Hindlimb muscle (tissue), 1 donor: Measurements from ENCODE around the gene IMMP1L. TPM values are rescaled to one million over a fixed set of nuclear protein-coding genes. Genes with fewer than 3 reads are reported as not detected.

Source experiments
- DNase-seq: peaks from one replicate; pipeline ENCODE4 v3.0.0-alpha.2; 2013
- polyA plus RNA-seq: library from polyadenylated mRNA; unstranded; fragments of 120-200 nt; gene quantifications from one replicate; pipeline ENCODE4 v1.2.1, GENCODE V29; 2013; ENCODE audit not compliant: insufficient read length

The IMMP1L gene
- polyA plus RNA-seq, 1 donor, result 20.5 TPM

DNA sequence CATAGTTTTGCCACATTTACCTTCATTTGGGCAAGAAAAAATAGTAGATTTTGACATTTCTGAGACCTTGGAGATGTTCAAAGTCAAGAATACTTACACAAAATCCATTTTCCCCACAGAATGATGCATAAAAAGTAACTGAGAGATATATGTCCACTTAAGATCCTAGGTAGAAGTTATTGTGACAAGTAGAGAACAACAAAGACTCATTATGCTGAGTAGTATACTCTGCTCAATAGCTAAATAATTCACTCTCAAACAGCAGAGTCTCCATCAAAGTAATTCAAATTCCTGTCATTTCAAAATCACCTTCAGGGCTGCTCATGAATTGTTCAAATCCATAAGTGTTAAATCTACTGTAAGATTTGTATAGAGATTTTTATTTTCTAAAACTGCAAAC is 35.3 kb downstream of the IMMP1L start:
- no peak for DNase-seq

DNA sequence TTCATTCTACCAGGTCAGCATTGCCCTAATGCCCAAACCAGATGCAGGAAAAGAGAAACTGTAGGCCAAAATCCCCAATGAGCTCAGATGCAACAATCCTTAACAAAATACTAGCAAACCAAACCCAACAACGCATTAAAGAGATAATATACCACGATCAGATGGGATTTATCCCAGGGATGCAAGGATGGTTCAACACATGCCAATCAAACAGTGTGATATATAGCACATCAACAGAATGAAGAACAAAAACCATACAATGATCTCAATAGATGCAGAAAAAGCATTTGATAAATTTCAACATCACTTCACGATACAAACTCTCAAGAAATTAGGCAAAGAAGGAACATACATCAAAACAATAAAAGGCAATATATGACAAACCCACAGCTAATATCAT is 45.0 kb downstream of the IMMP1L start:
- no peak for DNase-seq

DNA sequence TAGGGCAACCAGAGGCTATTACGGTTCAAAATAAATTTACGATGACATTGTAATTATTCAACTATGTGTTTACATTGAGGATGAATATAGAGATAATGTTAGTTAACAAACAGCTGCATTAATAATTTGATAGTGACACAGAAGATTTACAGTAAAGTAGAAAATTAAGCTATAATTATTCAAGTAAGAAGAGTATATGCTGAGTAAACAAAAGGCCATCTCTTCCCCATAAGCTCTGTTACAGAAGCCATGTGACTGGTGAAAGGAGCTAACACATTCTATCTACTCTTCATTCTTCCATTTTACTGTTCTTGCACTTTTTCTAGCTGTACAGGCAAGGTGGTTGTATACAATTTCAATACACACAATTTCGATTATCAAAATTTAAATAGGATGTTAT is 54.2 kb downstream of the IMMP1L start:
- no peak for DNase-seq

DNA sequence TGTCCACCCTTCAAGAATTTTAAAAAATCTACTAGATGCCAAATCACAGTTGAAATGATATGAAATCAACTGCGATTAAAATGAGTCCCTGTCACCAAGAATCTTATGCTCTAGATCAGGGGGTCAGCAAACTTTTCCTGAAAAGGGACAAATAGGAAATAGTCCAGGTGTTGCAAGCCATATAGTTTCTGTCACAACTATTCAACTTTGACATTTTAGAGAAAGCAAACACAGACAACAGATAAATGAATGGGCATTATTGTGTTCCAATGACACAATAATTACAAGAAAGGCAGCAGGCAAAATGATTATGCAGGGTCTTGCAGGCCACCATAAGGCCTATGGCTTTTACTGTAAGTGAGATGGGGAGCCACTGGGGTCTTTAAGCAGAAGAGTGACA is 58.6 kb downstream of the IMMP1L start:
- DNase-seq, result no peak

DNA sequence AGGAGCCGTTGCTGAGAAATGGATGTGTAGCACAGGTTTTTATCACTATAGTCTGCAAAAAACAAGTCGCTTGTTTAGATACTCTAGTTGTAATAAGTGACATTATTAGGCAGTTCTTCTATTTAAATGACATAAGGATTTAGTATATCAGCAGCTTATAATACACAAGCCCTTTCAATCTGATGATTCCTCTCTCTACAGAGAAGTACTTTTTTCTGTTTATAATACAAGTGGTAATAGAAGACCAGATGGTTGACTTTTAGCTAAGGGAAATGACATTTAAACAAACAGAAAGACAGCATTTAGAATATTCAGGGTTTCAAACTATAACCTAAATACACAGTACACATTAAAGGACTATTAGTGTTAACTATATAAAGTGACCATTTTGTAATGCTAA is 60.4 kb downstream of the IMMP1L start:
- DNase-seq, result no peak

DNA sequence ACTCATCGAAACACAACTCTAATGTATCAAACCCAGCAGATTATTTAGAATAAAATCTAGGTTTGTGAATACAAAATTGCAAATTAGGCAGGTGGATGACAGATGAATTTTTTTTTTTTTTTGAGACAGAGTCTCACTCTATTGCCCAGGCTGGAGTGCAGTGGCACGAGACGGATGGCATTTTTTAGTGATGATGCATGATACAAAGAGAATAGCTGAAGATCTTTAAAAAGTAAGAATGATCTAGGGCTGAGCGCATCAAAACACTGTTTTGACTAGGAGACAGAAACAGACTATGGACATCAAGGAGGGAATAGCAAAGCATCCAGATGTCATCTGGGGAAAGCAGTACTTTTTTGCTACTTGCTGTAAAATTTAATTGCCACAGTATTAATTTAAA is 63.8 kb downstream of the IMMP1L start:
- no peak for DNase-seq

DNA sequence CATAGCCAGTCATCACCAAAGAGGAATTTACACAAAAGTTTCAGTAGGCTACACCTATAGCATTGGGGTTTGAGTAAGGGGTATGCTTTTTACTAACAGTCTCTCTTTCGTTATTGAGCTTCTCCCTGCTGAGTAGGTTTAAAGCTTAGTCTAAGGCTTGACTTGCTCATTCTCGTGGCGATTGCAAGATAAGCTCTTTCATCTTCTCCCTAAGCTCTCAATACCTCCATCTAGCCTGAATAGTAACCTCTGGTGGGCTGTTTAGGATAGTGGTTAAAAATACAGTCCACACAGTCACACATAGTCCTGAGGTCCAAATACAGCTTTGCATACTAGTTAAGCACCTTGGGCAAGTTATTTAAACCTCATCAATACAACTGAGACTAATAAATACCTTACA is 65.6 kb downstream of the IMMP1L start:
- no peak for DNase-seq

DNA sequence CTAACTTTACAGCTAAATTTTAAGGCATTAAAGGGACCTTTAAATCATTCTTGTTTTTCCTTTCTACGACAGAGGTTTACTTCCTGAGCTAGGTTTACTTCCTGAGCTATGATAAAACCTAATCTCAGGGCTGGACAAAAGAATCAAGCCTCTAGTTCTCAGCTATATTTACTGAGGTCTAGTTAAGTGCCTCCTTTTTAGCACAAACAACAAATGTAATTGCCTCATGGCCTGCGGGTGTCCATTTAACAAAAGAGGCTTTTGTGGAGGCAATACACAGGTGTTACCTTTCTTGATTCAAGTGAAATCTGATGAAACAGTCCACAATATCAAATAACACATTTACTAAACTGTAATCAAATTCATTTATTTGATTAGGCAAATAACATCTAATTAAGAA is 67.3 kb downstream of the IMMP1L start:
- DNase-seq, result no peak

DNA sequence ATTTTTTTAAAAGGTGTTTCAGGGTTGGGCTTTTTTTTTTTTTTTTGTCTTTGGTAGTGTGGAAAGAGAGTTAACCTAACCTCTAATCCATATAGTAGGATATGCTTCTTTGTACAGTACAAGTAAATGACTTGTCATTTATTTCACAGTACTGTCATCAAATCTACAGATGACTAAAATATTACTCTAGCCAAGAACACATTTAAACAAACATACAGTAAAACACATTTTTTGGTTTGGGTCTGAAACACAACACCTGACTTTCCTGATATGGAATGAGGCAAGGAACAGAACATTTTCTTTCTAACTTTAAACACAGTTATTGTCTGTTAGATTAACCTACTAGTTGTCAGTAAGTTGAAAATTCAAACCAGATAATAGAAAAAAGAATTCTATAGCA is 68.1 kb downstream of the IMMP1L start:
- no peak for DNase-seq

DNA sequence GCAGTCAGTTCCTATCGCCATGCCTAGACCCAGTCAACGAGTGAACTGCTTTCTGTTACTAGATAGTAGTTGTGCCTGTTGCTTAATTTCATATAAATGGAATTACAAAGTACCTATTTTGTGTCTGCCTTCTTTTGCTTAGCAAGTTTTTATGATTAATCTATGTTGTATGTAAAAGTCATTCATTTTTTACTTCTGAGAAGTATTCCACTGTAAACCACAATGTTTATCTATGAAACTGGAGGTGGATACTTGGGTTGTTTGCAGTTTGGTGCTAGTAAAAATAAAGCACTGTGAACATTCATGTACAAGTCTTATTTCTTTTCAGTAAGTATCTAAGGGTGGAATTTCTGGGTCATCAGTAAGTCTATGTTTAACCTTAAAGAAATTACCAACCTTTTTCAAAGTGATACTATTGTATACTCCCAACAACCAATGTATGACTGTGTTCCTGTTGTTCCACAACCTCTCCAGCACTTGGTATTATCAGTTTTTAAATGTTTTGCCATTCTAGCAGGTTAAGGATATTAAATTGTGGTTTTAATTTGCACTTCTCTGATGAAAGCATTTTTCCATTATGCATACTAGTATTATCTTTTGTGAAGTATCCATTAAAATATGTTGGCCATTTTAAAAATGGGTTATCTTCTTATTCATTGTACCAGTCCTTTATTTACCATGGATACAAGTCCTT is 71.5 kb downstream of the IMMP1L start:
- no peak for DNase-seq

DNA sequence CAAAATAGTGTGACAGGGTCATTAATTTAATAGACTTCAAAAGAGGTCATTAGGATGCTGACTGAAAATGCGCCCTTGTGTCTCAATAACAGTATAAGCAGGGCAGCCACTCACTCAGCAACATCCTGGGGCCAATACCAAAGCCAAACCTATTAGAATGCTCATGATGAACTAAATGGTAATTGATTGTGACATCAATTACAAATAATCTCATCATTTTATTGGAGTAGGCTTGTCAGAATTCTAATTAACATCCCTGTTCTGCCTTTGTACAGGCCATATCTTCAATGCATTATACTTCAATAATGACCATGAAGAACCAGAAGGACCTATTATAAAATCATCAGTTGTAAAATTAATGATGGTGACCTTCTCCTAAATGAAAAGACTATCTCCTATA is 75.6 kb downstream of the IMMP1L start:
- no peak for DNase-seq

DNA sequence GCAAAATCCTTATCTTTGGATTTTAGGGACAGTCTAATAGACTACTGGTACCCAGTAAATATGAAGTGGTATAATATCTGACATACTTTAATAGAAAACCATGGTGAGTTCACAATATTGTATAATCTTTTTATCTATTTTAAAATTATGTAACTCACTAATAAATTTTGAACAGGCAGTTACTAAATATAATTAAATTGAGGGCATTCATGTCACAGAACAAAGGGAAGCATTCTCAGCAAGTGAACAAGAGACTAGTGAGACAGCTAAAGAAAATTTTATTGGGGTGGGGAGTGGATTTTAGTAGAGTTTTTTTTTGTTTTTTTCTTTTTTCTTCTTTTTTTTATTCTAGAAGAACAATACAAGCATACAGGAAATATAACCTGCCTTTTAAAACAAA is 84.8 kb downstream of the IMMP1L start:
- no peak for DNase-seq

DNA sequence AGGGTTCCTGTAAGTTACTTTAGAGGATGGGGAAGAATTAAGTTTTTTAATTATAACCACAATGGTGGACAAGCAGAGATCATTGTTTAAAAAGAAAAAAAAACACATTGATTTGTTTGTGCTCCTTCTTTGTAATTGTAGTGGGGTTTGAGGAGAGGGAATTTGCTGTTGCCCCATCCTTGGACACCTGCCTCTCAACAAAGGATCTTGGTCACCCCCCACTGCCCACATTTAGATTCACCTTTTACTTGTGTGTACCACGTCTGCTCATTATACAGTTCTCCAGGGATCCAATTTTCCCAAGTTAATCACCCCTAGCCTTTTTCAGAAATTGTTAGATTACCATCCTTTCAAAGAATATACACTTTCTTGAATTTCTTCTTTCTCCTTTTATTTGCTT is 86.7 kb downstream of the IMMP1L start:
- no peak for DNase-seq

DNA sequence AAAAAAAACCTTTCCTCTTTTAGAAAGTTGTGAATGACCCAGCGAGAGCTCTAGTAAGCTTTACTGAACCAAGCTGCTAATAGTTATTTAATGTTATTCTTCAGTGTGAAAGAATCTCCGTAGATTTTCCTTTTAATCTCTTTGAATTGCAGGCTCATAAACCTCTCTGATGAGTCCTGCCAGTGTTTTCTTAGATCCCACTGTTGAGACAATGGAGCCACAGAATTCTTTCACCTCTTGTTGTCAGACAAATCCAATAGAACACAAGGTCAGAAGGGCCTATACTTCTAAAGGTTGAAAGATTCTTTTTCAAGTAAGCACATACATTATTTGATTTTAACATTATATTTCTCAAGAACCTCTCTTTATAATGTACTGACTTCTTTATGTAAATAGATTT is 87.6 kb downstream of the IMMP1L start:
- no peak for DNase-seq

DNA sequence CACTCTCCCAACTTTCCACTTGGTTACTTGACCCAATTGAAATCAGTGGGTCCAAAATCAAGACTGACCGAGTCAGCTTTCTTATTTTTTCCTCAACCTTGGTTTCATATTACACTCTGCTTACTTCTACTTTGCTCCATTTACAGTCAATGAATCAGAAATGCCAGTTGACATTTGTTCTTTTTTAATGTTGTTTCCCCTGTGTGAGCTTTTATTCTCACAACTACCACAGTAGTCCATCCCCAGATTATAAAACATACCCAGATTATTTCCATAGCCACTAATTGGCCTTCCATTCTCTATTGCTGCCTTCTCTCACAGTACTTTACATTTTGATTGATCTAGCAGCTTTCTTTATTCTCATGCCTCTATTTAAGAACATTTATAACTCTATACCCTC is 89.8 kb downstream of the IMMP1L start:
- no peak for DNase-seq

DNA sequence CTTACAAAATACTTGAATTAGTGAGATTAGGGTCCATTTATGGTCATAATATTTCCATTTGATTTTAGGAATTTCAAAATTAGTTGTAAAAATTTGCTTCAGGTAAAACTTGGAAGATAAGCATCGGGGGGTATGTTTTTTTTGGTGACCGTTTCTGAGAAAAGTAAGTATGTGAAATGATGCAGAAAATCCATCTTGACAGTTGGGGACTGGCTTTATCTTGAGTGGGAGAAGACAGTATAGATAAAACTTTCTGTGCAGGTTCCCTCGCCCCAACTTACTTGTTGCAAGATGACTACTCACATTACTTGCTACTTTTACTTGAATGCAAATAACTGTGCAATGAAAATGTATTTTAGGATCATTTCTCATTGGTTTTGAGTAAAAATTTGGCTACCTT is 90.3 kb downstream of the IMMP1L start:
- DNase-seq, result no peak

DNA sequence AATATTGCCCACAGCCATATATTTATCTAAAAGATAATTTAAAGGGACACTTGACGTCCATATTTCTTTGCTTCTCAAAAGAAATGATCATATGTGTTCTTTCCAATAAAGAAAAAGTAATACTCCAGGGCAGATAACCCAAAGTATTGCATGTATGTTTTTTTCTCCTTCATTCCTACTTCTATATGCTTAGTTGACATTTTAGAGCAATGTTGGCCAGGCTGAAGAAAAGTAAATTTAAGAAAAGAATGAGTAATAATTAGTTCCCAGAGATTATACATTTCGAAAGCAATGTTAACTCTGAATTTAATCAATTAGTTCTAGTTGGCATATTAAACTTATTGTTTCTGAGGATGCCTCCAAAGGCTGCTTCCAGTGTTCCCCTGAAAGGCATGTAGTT is 91.6 kb downstream of the IMMP1L start:
- DNase-seq, result no peak

DNA sequence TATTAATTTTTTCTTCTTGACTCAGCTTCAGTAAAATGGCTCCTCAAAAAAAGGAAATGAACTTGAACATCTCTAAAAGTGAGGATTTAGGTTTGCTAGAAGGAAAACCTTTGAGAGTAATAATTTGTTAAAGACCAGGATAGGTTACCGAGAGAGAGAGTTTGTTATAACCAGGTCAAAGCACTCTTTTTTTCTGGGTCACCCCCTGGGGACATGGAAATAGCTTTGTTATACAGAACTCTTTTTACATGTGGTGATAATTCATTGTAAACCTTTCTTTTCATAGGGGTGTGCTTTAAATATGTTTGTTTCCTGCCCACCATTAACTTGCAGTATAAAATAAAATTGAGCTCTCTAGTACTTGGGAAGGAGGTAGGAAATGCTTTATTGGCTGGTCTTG is 92.1 kb downstream of the IMMP1L start:
- DNase-seq, result no peak

DNA sequence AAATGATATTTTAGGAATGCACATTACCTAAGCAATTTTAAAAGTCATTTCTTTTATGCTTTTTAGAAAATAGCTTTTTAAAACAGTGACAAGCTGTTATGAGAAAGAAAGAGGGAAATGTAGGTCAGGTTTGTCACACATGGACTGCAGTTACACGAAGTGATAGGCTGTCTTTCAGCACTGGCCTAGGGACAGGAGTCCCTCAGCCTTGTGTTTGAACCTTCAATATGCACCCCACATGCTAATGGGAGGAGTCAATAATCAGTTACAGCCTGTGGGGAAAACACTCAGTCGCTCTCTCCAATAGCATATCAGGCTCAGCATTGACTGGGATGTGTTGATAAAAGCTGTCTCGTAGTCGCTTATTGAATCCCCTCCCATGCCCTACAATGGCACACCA is 94.0 kb downstream of the IMMP1L start:
- no peak for DNase-seq

DNA sequence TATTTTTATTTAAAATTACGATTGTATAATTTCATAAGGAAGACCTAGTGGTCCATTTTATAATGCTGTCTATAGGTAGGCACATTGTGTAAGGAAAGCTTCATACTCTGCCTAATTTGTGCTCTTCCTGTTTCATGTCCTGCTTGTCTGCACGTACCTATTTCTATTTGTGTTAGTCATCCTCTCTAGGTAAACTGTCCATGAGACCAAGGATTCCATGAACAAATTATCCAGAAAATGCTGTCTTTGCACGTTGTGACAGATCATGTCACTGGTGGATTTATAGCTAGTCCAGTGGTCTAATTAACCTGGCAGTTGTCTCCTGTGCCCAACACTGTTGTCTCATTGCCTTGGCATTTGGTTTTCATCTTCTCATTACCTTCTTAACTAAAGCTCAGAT is 95.1 kb downstream of the IMMP1L start:
- no peak for DNase-seq

DNA sequence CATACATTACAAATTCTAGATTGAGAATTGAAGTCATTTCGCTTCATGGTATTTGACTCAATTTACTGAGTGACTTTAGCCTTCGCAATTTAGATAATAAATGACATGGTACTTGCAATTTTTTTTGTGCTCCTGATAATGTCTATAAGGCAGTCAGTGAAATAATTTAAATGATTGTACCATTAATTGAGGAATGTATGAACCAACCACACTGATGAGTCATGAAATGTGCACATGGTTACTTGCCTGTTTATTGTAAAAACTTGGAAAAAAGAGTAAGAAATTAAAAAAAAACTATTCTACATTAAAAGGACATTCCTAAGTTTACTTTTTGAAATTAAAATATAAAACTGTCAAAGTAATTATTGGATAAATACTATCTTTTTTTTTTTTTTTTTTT is 96.5 kb downstream of the IMMP1L start:
- no peak for DNase-seq

DNA sequence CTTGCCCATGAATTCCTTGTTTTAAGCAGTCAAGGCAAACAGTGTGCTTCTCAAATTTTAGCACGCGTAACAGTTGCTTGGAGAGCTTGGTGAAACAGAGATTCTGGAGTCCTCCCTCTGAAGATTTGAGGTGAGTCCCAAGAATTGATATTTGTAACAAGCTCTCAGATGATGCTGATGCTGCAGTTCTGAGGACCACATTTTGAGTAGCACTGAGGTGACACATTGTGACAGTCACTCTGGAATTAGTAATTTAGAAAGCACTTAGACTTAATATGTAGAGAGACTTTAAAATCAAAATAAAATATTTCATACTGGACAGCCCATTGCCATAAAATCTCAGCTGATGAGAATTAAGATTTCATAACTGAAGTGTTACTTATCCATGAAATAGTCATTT is 101.2 kb downstream of the IMMP1L start:
- DNase-seq, result no peak

DNA sequence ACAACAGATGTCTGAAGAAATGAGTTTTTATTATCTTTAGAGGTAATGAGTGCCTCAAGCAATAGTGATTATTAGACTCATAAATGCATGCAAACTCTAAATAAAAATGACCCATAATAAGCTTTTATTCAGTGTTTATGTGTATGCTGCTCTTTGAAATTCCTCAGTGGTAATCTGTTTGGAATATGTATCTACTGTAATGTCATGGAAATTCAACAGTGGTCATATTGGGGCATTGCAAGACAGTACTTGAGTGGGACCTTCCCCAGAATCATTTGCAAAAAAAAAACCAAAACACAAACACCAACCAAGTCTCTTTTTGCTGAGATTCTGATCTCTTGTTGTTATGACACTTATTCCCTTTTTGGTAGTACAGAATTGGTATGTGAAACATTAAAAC is 104.8 kb downstream of the IMMP1L start:
- no peak for DNase-seq

DNA sequence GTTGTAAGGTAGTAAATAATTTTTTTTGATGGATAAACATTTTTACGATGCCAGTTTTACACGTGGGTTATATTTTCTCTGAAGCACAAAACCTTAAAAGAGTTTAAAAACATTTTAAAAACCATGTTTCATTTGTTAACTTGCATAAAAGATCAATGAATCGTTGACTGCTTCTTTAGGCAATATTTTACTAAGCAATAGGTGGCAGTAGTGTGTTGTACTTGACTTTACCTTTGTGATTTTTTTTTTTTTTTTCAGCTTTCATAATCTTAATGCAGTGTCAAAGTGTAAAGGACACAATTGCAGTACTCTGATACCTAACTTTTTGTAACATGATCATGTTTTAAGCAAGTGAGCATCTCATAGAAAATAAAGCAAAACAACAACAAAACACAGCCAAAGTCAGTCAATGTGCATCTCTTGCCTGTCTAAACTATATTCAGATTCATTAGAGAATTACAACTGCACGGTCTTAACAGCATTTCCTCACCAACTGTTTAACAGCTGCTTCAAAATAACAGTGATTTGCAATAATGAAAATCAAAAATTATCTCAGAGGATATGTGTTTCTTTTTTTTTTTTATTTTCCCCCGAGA is 112.1 kb downstream of the IMMP1L start:
- DNase-seq, result no peak

DNA sequence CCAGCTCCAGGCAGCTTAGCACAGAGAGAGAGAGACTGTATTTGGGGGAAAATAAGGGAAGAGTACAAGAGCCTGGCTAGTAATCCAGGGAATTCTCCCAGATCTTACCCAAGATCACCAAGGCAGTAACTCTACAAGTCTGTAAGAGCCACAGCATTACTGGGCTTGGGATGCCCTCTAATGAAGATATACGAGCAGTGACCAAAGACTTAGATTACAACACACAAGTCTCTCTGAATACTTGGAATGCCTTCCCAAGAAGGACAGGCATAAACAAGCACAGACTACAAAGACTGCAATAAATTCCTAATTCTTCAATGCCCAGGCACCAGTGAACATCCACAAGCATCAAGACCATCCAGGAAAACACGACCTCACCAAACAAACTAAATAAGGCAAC is 122.0 kb downstream of the IMMP1L start:
- DNase-seq, result no peak
